Stimulated activated CD8-positive, alpha-beta memory T cell treated with anti-CD3 and anti-CD28 coated beads, Interleukin-15, amount 100 ng/mL, for 24 hours (primary cell): ENCODE measurements around the gene ATP11A.
"Not testable (repeated sequence)": the region's sequence is repeated elsewhere in the genome, so short reads cannot be mapped to it uniquely, and the experiment has no call there.

Experiments
- DNase-seq: peaks from one replicate; pipeline ENCODE4 v3.0.0-alpha.2; 2020; ENCODE audit warnings: low read depth

Gene ATP11A

DNA sequence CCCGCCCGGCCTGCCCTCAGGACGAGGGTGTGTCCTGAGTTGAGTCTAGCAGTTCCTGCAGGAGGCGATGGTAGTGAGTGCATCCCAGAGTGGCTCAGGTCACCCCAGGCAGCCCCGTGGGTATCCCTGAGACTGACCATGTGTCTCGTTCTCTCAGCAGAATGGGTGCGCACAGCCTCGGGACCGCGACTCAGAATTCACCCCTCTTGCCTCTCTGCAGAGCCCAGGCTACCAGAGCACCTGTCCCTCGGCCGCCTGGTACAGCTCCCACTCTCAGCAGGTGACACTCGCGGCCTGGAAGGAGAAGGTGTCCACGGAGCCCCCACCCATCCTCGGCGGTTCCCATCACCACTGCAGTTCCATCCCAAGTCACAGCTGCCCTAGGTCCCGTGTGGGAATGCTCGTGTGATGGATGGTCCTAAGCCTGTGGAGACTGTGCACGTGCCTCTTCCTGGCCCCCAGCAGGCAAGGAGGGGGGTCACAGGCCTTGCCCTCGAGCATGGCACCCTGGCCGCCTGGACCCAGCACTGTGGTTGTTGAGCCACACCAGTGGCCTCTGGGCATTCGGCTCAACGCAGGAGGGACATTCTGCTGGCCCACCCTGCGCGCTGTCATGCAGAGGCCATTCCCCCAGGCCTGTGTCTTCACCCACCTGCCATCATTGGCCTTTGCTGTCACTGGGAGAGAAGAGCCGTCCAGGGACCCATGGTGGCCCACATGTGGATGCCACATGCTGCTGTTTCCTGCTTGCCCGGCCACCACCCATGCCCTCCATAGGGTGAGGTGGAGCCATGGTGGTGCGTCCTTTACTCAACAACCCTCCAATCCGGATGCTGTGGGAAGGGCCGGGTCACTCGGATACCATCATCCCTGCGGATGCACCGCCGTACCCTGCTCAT lies 192.1 kb downstream of the ATP11A start:
- DNase-seq = no peak

DNA sequence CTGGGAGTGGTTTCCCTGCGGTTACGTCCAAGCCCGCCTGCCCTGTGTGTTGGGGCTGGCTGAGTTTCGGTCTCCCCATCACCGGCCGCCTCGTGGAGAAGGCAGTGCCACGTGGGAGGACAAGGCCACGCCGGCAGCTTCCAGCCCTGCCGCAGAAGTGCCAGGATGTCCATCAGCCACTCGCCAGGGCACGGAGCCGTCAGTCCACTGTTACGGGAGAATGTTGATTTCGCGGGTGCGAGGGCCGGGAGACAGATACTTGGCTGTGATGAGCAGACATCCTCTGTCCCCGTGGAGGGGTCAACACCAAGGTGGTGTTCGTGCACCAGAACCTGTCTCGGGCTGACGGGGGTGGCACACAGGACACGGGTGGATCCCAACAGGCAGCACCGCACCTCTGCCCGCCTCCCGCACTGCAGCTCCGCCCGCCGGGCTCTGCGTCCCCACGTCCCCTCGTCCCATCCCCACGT lies 192.8 kb downstream of the ATP11A start:
- no peak for DNase-seq

GRCh38 chr13:112883241-112883945 lies 193.6 kb downstream of the ATP11A start:
- DNase-seq = no peak

- not testable (repeated sequence) for DNase-seq
Observed at GRCh38 chr13:112884700-112885099, 194.9 kb downstream of the ATP11A start.

- DNase-seq = no peak
Observed at GRCh38 chr13:112885242-112885781, 195.5 kb downstream of the ATP11A start.

- no peak for DNase-seq
Observed at GRCh38 chr13:112885782-112886268, 196.0 kb downstream of the ATP11A start.

DNA sequence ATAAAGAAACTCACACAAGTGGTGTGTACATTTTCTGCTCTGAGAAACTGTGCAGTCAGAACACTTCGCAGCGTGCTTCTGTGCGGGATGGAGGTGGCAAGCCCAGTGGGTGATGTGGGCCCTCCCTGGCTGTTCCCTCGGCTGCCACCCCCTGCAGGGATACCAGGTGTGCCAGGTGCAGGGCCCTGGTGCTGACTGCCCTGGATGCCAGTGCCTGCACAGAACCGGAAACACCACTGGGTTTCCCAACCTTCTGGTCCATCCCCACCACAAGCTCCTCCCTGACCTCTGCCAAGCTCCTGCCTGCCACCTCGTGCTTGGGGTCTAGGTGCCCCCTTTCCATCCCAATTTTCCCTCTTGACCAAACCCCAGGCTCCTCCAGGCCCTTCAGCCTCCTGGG lies 197.3 kb downstream of the ATP11A start:
- no peak for DNase-seq

DNA sequence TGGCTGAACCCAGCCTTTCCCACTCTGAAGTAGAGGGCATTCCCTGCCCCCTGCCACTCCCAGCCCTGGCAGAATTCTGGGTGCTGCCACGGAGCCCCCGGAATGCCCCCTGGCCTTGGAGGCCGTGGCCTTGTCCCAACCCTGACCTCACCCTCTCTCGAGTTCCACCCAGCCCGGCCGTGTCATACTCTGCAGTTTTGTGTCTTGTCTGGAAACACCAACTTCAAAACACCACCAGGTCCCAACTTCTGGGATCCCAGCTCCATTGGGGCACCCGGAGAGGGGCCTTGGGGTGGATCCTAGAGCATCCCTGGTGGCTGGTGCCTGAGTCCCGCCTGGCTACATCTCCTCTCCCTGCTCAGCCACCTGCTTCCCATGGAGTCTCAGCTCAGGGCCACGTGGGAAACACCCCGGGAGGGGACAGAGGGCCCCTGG lies 197.7 kb downstream of the ATP11A start:
- no peak for DNase-seq

DNA sequence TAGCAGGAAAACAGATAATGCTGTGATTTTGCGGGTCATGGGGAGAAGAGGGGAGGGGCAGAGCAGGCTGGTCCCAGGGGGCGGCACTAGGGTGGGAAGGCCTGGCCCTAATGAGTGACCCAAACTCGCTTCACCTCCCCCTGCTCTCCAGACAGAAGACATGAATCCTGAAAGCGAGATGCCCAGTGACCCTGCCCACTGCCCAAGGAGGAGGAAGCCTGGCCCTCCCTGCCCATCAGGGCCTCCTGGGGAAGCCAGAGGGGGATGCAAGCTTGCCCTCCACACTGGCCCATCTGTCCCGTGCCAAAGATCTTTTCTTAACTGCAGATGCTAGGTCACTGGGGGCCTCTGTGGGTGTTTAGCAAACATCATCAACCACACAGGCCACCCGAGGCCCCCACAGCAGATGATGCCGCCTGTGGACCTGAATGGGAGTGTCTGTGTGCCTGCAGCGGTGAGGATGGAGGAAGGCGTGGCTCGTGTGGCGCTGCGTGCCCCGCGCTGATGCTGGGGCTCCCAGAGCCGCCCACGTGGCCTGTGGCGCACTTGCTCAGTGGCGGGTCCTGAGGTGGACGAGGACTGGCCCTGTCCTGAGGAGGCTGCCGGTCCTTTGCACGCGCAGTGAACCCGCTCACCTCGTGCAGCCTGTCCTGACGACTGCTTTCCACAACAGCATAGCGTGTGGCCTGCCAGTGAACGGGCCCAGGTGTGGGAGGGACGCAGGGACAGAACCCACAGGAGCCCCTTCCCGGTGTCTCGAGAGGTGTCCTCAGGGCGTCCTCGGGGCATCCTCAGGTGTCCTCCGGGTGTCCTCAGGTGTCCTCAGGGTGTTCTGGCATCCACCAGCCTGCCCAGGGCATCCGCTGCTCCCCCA lies 198.6 kb downstream of the ATP11A start:
- no peak for DNase-seq

GRCh38 chr13:112889351-112890290 lies 199.8 kb downstream of the ATP11A start:
- DNase-seq = no peak

DNA sequence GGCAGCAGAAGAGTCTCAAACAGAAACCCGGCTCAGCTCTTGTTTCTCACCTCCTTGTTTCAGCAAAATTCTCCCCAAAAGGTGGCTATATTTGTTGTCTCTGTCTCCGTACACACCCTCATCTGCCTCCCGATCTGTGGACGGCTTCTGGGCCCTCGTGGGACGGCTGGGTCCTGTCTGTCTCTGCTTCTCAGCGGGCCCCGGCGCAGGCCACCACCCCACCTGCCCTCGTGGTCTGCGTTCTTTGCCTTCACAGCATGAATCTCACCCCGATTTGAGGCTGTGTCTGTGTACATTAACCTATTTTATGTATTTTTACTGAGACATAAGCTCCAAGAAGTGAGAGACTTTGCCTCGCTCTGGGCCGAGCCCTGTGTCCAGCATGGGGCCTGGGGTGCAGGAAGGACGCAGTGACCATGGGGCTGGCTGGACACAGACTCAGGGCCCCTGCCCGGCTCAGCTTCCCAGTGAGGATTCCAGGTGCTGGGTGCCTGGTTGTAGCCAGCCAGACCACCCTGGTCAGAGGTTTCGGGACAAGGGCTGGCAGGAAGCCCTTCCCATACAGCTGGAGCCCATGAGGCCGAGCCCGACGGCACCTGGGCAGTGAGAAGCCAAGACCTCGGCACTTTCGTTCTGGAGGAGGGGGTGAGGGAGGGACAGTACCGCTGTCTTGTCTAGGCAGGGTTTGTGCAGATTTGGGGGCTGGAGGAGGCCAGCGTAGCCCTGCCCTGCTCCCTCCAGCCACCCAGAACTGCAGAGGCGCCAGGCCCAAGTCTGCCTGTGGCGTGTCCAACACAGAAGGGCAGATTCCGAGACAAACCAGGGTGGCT lies 200.7 kb downstream of the ATP11A start:
- no peak for DNase-seq

GRCh38 chr13:112891477-112892401 lies 201.9 kb downstream of the ATP11A start:
- DNase-seq = no peak

DNA sequence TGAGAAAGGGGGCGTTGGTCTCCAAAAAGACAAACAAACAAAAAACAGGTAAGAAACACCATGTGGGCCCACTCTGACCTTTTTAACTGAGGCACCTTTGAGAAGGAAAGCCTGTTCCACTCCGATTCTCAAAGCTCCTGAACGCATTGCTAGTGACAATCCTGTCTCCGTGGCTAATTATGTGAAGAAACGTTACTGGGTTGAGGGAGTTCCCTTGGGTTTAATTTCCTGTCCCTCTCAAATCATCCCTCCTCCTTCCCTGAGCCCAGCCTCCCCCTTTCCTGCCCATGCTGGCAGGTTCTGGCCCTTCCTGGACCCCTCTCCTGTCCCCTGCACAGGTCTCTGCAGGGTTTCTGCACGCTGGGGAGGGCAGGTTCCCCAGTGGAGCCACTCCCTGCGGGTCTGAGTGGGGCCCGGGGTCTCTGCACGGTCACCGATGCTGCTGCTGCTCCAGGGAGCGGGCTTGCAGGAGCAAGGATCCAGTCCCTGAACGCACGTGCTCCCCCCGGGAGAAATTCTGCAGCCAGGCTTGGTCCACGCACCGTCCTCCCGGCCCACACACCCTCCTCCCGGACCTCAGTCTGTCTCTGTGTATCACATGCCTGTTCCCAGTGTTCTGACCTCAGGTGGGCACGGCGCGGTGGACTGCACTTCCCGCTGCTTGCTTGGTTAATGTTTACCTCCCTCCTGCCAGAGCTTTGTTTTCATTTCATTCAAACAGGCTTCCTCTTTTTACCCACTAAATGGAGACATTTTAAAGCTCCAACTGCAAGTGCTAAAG lies 202.8 kb downstream of the ATP11A start:
- DNase-seq = no peak

DNA sequence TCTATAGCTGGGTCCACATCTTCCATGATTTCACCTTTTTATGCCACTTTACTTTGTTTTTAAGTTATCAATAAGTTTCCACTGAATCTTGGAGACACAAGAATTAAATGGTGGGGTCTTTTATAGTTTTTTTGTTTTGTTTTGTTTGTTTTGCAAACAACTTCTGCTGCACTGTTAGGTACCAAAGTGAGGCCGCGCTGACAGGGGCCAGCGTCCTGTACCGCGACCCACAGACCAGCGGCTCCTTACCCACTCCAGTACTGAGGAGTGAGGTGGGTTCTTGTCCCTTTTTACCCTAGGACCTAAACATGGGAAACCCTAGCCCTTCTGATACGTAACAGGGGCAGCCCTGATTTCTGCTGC lies 203.3 kb downstream of the ATP11A start:
- DNase-seq = no peak

GRCh38 chr13:112893570-112894422 lies 204.0 kb downstream of the ATP11A start:
- no peak for DNase-seq

GRCh38 chr13:112894423-112894672 lies 204.5 kb downstream of the ATP11A start:
- DNase-seq = no peak
